Cardiac muscle cell (in vitro differentiated cells and primary cell): ENCODE measurements around the gene WFDC10B. TPM values are rescaled to one million over a fixed set of nuclear protein-coding genes. Genes with fewer than 3 reads are reported as not detected.
"Not testable (repeated sequence)": the region's sequence is repeated elsewhere in the genome, so short reads cannot be mapped to it uniquely, and the experiment has no call there.

ENCODE experiments used
- DNase-seq, 2 donors: peaks; one replicate each; pipeline versions ENCODE4 v3.0.0 to v3.0.0-alpha.2; 2010 to 2017; ENCODE audit warnings: low read depth in 1 of 2, low spot score in 1 of 2
- H3K27ac ChIP-seq: fragments of 200-600 bp; sonication (generic); 2 replicates; pipeline ENCODE4 v1.5.1; 2016
- H3K27me3 ChIP-seq: fragments of 200-600 bp; sonication (generic); 2 replicates; pipeline ENCODE4 v1.6.0; 2016; ENCODE audit warnings: control low read depth
- H3K36me3 ChIP-seq: fragments of 200-600 bp; sonication (generic); 2 replicates; pipeline ENCODE4 v1.5.1; 2016; ENCODE audit warnings: control low read depth
- H3K4me1 ChIP-seq: fragments of 200-600 bp; sonication (generic); 2 replicates; pipeline ENCODE4 v1.8.1; 2017; ENCODE audit warnings: low read depth, mild to moderate bottlenecking, mixed run types
- H3K4me3 ChIP-seq: fragments of 200-600 bp; sonication (generic); 2 replicates; pipeline ENCODE4 v1.5.1; 2016; ENCODE audit warnings: mild to moderate bottlenecking
- H3K9me3 ChIP-seq: fragments of 200-600 bp; sonication (generic); 2 replicates; pipeline ENCODE4 v1.5.1; 2017; ENCODE audit warnings: low read depth, mild to moderate bottlenecking, control low read depth
- CTCF ChIP-seq: IDR thresholded peaks from 2 replicates; pipeline ENCODE4 v1.5.1; 2012; ENCODE audit warnings: low read depth, mild to moderate bottlenecking, low read length
- polyA plus RNA-seq: library from polyadenylated mRNA; unstranded; fragments of >200 nt; fragmentation: Nextera tagmentation; extraction: Ambion mirVana; gene quantifications from 2 replicates; pipeline ENCODE4 v1.2.1, GENCODE V29; 2016
- total RNA-seq: library from RNA; depleted of rRNA; stranded (reverse); fragments of >200 nt; gene quantifications from 2 replicates; pipeline ENCODE4 v1.2.3, GENCODE V29; 2016

The WFDC10B gene
- total and polyA plus RNA-seq, 2 experiments from 2014 or later, result not detected

DNA sequence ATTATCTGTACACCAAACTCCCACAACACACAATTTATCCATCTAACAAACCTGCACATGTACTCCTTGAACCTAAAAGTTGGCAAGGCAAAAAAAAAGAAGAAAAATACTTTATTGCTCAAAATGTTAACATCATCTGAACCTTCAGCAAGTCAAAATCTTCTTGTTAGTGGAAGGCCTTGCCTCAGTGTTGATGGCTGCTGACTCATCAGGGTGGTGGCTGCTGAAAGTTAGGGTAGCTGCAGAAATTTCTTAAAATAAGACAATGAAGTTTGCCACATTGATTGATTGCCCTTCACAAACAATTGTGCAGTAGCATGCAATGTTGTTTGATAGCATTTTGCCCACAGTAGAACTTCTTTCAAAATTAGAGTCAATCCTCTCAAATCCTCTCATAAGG, 32.1 kb downstream of the WFDC10B start:
- TF ChIP-seq CTCF, result no peak
- Histone ChIP-seq H3K27me3 (no peaks in the 10 kb centered on the region), H3K4me1 (no peaks in the 10 kb centered on the region), H3K9me3 (no peaks in the 10 kb centered on the region), H3K36me3 (no peaks in the 10 kb centered on the region), H3K27ac (no peak overlapping the region), H3K4me3 (no peak overlapping the region)
- DNase-seq, result no peak

- Histone ChIP-seq H3K9me3 (no peaks in the 10 kb centered on the region), H3K4me3 (no peak within 1 kb of the TSS), H3K4me1 (no peaks in the 10 kb centered on the region), H3K27me3 (no peaks in the 10 kb centered on the region), H3K27ac (no peak within 1 kb of the TSS), H3K36me3 (no peaks in the 10 kb centered on the region)
- DNase-seq, result no peak
- TF ChIP-seq CTCF, result no peak
Measured at GRCh38 chr20:45670139-45670538, 34.7 kb downstream of the WFDC10B start, which contains the start of gene WFDC11. Gene WFDC11, minus strand, starts transcription at chr20:45670239. Its CDS starts 19,639 bp downstream, at chr20:45650600.

GRCh38 chr20:45657038-45657437, 47.8 kb downstream of the WFDC10B start:
- not testable (repeated sequence) for DNase-seq

GRCh38 chr20:45651726-45652125, 53.1 kb downstream of the WFDC10B start:
- H3K27ac ChIP-seq, H3K4me1 ChIP-seq, H3K4me3 ChIP-seq, H3K27me3 ChIP-seq, DNase-seq, H3K9me3 ChIP-seq, H3K36me3 ChIP-seq: not testable (repeated sequence)

More at GRCh38 chr20:45657038-45657437, 47.8 kb downstream of the WFDC10B start:
- not testable (repeated sequence) for H3K27ac ChIP-seq, H3K36me3 ChIP-seq, H3K9me3 ChIP-seq, H3K4me1 ChIP-seq, H3K27me3 ChIP-seq, H3K4me3 ChIP-seq

- Histone ChIP-seq H3K36me3 (no peaks in the 10 kb centered on the region), H3K27me3 (no peaks in the 10 kb centered on the region), H3K4me1 (no peaks in the 10 kb centered on the region)
Measured at GRCh38 chr20:45649312-45649863, 55.4 kb downstream of the WFDC10B start.

GRCh38 chr20:45647441-45648050, 57.3 kb downstream of the WFDC10B start:
- Histone ChIP-seq H3K27ac (no peak overlapping the region), H3K36me3 (no peaks in the 10 kb centered on the region), H3K4me3 (no peak overlapping the region), H3K9me3 (no peaks in the 10 kb centered on the region), H3K27me3 (no peaks in the 10 kb centered on the region), H3K4me1 (no peaks in the 10 kb centered on the region)
- no peak for TF ChIP-seq CTCF
- DNase-seq, result no peak

More at GRCh38 chr20:45649312-45649863, 55.4 kb downstream of the WFDC10B start:
- Histone ChIP-seq H3K4me3 (no peak overlapping the region), H3K9me3 (no peaks in the 10 kb centered on the region), H3K27ac (no peak overlapping the region)
- no peak for TF ChIP-seq CTCF
- DNase-seq, result no peak
